GM18511 (cell line): ENCODE data around the gene VAPA.

ENCODE experiments used
- ATAC-seq: cut with Tn5 transposase; IDR thresholded peaks from one replicate; pipeline ENCODE4 v1.9.1; 2021; ENCODE audit warnings: mild to moderate bottlenecking, moderate library complexity; ENCODE audit not compliant: unreplicated experiment

Gene VAPA

GRCh38 chr18:9913526-9914333 lies at the start of gene VAPA:
TSS of gene VAPA (plus strand) at chr18:9914016. CDS start at chr18:9914257, 241 bp downstream.
- peak; percentile 81 for ATAC-seq

DNA sequence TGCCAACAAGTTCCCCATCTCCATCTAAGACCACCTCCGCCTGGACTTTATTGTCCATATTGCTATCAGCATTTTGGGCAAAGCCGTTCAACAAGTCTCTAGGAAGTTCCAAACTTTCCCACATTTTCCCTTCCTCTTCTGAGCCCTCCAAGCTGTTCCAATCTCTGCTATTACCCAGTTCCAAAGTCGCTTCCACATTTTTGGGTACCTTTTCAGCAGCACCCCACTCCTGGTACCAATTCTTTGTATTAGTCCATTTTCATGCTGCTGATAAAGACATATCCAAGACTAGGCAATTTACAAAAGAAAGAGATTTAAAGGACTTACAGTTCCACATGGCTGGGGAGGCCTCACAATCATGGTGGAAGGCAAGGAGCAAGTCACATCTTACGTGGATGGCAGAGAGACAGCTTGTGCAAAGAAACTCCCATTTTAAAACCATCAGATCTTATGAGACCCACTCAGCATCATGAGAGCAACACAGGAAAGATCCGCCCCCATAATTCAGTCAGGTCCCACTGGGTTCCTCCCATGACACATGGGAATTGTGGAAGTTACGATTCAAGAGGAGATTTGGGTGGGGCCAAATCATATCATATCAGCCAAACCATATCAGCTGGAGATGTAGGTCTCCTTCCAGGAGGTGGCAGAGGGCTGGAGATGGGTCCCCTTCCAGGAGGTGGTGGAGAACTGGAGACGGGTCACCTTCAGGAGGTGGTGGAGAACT lies 47.9 kb upstream of the VAPA start:
- no peak for ATAC-seq

GRCh38 chr18:9866627-9867026 lies 47.2 kb upstream of the VAPA start:
- no peak for ATAC-seq

DNA sequence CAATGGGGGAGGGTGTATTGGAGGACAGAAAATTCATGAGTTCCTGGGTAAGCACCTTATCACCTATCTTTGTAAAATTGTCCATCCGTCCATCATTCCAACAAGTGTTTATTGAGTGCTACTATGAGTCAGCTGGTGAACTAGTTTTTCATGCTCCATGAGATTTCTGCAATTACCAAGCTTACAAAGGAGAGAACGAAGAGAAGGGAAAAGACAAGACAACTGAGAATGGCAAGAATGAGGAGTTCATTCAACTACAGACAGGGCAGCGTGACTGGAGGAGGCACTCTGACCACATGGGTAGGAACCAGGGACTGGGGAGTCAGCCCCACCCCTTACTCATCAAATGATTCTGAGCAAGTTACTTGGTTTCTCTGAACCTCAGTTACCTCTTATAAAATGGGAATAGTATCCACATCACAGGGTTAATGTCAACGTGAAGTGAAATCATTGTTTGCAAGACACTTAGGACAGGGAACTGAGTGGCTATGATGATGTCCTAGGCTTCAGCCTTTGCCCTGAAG lies 46.7 kb upstream of the VAPA start:
- ATAC-seq, result no peak

- ATAC-seq, result no peak
Observed at GRCh38 chr18:9868857-9869714, 44.7 kb upstream of the VAPA start.

DNA sequence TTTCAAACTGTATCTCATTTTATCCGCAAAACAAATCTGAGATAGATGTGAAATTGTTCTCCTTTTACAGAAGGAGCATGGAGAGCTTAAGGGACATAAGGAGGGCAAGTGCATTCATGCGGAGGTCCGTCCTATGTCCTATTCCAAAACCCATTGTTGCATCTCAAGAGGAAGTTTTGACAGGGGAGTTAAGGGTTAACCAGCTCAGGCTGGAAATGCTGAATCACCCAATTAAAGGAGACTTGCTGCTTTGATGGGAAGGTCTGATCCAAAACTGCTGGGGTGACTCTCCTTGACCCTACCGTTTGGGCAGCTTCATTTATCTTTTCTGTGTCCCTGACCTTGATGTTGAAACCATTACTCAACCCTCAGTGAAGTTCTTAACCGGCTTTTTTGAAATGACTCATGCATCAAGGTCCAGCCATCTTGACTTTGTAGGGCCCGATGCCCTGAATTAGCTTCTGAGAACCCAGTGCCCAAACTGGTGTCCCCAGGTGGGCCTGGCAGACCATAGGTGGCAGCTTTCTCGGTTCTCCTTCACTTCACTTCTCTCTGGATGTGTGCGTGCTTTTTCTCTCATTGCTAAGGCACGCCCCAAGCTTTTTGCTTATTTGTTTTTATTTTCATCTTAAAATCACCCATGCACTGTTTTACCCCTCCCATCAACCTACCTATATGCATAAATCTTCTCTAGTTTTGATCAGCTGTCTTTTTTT lies 43.9 kb upstream of the VAPA start:
- peak; percentile 80 for ATAC-seq

- peak; percentile 39 for ATAC-seq
Observed at GRCh38 chr18:9870431-9871008, 43.3 kb upstream of the VAPA start.

- no peak for ATAC-seq
Observed at GRCh38 chr18:9871244-9871746, 42.5 kb upstream of the VAPA start.

DNA sequence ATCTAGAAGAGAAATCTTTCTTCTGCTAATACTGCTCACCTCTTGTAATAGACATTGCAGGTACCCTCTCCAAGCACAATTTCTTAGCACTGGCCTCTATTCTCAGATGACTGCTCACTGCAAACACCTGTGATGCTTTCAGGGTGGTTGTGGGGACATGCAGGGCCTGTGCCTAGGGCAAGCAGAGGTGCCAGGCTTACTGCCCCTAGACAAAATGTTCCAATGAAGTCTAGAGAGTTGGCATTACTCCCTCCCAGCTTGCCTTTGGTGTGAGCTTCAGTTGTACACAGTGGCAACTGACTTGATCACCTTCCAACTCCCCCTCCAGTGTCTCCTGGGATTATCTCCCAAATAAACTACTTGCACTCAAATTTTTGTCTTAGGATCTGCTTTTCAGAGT lies 41.0 kb upstream of the VAPA start:
- ATAC-seq, result no peak

GRCh38 chr18:9874728-9875127 lies 39.1 kb upstream of the VAPA start:
- no peak for ATAC-seq

GRCh38 chr18:9876212-9876866 lies 37.5 kb upstream of the VAPA start:
- ATAC-seq, result no peak

DNA sequence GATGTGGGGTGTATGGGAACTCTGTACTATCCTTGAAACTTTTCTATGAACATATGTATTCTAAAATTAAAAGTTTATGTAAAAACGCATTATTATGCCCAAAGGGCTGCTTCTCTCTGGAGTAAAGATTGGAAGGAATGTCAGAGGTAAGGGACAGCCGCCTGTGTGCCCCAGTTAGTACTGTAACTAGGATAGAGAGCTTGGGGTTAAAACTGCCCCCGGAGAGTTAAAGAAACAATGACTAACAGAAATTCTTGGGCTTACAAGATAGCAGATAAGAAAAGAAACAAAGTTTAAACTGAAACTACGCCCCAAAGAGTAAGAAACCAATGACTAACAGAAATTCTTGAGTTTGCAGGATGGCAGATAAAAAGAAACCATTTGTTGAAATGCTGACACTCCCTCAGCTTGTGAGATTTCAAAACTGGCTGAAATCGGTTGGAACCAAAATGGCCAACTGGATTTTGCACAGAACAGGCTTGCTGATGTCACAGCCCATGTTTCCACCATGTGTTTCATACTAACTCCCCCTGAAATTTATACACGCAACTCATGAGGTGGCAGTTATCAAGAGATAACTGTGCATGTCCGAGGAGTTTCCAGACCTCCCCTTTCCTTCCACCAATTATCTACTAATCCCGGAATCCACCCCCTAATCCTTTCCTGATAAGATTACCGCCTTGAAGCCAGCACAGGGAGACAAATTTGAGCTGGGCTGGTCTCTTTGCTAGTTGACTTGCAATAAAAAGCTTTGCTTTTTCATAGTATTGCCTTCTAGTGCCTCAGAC lies 36.8 kb upstream of the VAPA start:
- no peak for ATAC-seq

- ATAC-seq, result no peak
Observed at GRCh38 chr18:9877655-9878014, 36.2 kb upstream of the VAPA start.

GRCh38 chr18:9878095-9878494 lies 35.7 kb upstream of the VAPA start:
- ATAC-seq, result no peak

DNA sequence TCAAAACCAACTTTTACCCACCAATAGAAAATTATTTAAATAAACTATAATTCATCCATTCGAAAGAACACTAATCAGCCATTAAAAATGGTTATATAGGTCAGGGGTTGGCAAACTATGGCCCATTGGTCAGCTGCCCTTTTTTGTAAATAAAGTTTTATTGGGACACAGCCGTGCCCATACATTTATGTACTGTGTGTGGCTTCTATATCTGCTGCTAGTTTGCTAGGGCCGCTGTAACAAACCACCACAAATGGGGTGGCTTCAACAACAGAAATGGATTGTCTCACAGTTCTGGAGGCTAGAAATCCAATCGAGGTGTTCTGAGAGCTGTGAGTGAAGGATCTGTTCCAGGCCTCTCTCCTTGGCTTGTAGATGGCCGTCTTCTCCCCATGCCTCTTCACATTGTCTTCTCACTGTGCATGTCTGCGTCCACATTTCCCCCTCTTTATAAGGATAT lies 35.0 kb upstream of the VAPA start:
- no peak for ATAC-seq

GRCh38 chr18:9884090-9884489 lies 29.7 kb upstream of the VAPA start:
- ATAC-seq, result no peak

GRCh38 chr18:9884532-9885140 lies 29.2 kb upstream of the VAPA start:
- no peak for ATAC-seq
